ENCODE data around the gene ADK.
"Not testable (repeated sequence)": the region's sequence is repeated elsewhere in the genome, so short reads cannot be mapped to it uniquely, and the experiment has no call there.

DNA sequence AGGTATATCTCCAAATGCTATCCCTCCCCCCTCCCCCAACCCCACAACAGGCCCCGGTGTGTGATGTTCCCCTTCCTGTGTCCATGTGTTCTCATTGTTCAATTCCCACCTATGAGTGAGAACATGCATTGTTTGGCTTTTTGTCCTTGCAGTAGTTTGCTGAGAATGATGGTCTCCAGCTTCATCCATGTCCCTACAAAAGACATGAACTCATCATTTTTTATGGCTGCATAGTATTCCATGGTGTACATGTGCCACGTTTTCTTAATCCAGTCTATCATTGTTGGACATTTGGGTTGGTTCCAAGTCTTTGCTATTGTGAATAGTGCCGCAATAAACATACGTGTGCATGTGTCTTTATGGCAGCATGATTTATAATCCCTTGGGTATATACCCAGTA is 417.9 kb downstream of the ADK start:
- TF ChIP-seq, protein P1, sequence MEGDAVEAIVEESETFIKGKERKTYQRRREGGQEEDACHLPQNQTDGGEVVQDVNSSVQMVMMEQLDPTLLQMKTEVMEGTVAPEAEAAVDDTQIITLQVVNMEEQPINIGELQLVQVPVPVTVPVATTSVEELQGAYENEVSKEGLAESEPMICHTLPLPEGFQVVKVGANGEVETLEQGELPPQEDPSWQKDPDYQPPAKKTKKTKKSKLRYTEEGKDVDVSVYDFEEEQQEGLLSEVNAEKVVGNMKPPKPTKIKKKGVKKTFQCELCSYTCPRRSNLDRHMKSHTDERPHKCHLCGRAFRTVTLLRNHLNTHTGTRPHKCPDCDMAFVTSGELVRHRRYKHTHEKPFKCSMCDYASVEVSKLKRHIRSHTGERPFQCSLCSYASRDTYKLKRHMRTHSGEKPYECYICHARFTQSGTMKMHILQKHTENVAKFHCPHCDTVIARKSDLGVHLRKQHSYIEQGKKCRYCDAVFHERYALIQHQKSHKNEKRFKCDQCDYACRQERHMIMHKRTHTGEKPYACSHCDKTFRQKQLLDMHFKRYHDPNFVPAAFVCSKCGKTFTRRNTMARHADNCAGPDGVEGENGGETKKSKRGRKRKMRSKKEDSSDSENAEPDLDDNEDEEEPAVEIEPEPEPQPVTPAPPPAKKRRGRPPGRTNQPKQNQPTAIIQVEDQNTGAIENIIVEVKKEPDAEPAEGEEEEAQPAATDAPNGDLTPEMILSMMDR (optimal IDR thresholded peaks at IDR 0.05 in 1 of 3, IDR thresholded peaks at IDR 0.05 in 1 of 3, conservative IDR thresholded peaks at IDR 0.05 in 1 of 3; ENCODE audit: extremely low read depth in 1 of 3, insufficient read depth in 2 of 3, low read length in 3 of 3) = not testable (repeated sequence)
- not testable (repeated sequence) for TF ChIP-seq EZH2 (IDR thresholded peaks at IDR 0.05; ENCODE audit: low read length)
